GM18951 (cell line): ENCODE data around the gene RXRA.

ENCODE experiments used
- POLR2A ChIP-seq: IDR thresholded peaks from 4 replicates; pipeline ENCODE4 v1.6.1; 2011; ENCODE audit warnings: mild to moderate bottlenecking; ENCODE audit not compliant: insufficient read length, insufficient read depth; ENCODE audit errors: extremely low read depth
- in situ Hi-C: fragments of 300-500 bp; cut with MboI; formaldehyde crosslinking; loops from one replicate; pipeline ENCODE4 v1.12.0; 2022; ENCODE audit warnings: low sequenced_read_pairs, mixed read lengths, inconsistent platforms; ENCODE audit not compliant: unreplicated experiment

RXRA gene

DNA sequence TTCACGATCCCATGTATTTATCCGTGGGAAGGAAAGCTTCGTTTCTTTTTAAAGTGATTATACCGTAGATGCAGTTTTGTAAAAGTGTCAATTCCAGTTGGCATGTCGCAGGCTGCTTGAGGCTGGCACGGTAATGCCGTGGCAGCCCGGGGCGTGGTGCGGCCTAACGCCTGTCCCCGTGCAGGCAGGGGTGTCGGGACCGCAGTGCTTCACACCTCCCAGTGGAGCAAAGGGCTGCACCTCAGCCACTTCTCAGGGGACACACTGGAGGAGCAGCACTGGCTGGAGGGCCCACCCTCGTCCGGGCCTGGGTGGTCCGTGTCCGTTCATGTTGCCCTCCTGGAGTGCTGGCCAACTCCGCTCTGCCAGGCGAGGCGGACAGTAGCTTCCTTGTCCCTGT is 103.2 kb downstream of the RXRA start:
- in situ Hi-C loops: no loop called here
- no peak for TF ChIP-seq POLR2A

GRCh38 chr9:134431095-134431494 is 104.8 kb downstream of the RXRA start:
- in situ Hi-C loops: no loop called here
- no peak for TF ChIP-seq POLR2A

DNA sequence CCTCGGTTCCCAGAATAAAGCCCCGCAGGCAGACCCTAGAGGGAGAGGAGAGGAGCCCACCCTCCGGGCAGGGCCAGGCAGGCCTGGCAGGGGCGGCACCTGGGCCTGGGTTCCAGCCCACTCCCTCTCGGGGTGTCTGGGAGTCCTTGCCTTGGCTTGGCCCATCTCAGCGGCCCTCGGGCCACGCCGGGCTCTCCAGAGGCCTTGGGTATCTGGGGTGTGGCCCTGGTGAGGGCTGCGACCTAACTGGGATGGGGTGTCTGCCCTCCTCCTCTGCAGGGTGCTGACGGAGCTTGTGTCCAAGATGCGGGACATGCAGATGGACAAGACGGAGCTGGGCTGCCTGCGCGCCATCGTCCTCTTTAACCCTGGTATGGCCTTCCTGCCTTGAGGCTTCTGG is 105.4 kb downstream of the RXRA start:
- in situ Hi-C loops: no loop called here
- no peak for TF ChIP-seq POLR2A

DNA sequence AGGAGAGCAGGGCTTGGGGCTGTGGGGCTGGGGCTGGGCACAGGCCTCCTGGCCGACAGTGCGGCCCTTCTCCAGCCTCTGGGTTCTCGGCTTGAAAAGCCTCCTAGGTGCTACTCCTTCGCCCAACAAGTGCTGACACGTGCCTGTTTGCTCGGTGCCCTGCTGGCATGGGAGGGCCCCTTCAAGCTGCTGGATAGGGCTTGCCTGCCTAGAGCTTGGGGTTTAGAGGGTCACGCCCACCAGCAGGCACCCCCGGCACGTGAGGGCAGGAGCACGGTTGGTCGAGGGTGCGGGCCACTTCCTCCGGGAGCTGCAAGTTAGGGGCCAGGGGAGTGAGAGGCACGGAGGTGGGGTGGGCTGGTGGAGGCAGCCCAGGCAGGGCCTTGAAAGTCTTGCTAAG is 106.2 kb downstream of the RXRA start:
- TF ChIP-seq POLR2A: no peak
- in situ Hi-C loops: no loop called here

DNA sequence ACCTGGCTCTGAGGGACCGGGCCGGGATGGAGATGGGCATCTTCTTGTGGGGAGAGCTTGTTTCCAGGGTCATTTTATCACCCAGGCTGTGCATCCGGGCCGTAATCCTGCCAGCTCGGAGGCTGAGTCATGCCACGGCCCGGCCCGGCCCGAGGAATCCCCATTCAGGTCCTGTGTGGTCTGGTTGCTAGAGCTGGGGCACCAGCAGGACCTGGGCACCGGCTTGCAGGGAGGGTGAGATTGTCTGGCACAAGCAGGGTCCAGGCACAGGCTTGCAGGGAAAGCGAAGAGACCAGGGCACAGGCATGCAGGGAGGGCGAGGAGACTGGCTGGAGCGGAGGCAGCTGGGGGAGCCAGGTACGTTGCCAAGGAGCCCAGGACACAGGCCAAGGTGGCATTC is 106.8 kb downstream of the RXRA start:
- no peak for TF ChIP-seq POLR2A
- in situ Hi-C loops: no loop called here

DNA sequence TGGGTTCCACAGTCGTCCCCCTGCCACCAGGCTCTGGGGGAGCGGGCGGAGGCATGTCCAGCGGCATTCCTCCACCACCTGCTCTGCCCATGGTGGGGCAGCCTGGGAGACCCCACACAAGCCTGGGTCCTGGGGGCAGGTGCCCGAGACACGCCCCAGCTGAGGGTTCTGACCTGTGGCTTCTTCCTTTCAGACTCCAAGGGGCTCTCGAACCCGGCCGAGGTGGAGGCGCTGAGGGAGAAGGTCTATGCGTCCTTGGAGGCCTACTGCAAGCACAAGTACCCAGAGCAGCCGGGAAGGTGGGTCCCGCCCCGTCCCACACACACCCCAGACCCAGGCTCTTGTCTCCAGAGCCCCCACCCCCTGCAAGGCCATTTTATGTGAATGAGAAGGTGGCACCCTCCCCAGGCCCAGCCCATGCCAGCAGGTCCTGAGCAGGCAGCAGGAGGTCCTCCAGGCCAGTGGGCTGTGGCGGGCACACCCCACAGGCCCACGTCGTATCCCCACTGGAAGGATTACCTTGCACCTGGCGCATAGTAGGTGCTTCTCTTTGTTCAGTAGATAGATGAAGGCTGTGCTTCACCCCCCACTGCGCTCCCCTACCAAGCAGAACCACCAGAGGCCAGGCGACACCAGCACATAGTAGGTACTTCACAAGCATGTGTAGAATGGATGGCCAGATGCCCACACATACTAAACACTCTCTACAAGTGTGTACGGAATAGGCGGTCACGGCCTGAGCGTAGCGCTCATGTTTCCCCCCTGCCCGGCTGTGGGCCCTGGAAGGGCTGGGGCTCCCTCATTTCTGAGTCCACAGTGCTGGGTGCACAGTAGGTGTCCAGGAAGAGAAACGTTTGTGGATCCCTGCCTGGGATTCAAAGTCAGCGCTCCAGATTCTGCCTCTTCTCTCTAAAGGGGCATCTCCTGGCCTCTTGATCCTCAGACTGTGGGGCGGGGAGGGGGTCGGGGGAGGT is 107.9 kb downstream of the RXRA start:
- TF ChIP-seq POLR2A: no peak
- in situ Hi-C loops: no loop called here

DNA sequence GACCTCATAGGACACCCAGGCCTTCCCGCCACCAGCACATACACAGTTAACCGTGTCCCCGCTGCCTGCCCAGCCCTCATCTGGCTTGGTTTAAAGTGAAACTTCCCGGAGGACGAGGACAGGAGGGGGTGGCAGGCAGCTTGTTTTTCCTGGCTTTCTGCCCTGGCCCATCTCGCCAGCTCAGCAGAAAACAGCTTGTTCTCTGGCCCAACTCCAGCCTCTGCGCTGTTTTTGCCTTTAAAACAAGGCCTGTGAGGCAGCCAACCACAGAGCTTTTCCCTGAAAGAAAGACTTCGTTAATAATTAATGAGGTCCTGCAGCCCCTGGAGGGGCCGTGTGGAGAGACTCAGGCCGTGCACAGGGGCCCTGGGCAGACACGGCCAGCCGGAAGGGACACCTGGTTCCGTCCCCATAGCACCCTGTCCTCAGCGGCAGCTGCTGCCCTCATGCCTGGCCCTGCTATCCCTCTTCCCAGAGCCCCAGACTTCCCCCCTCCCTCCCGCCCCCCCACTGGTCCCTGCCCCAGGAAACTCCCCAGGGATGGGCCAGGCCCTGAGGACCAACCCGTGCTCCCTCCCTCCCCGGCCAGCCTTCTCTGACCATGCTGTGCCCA is 108.7 kb downstream of the RXRA start:
- TF ChIP-seq POLR2A: no peak
- in situ Hi-C loops: no loop called here

- TF ChIP-seq POLR2A: no peak
- in situ Hi-C loops: no loop called here
Measured at GRCh38 chr9:134435550-134436378, 109.5 kb downstream of the RXRA start.

DNA sequence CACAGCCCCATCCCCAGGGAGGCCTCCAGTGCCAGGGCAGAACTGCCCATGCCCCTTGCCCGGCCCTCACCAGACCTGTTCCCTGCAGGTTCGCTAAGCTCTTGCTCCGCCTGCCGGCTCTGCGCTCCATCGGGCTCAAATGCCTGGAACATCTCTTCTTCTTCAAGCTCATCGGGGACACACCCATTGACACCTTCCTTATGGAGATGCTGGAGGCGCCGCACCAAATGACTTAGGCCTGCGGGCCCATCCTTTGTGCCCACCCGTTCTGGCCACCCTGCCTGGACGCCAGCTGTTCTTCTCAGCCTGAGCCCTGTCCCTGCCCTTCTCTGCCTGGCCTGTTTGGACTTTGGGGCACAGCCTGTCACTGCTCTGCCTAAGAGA is 110.1 kb downstream of the RXRA start:
- no peak for TF ChIP-seq POLR2A
- in situ Hi-C loops: no loop called here

GRCh38 chr9:134436911-134437310 is 110.7 kb downstream of the RXRA start:
- in situ Hi-C loops: no loop called here
- no peak for TF ChIP-seq POLR2A

- no peak for TF ChIP-seq POLR2A
- in situ Hi-C loops: no loop called here
Measured at GRCh38 chr9:134437403-134438194, 111.3 kb downstream of the RXRA start.

- in situ Hi-C loops: no loop called here
Measured at GRCh38 chr9:134438195-134438788, 112.0 kb downstream of the RXRA start.

More at GRCh38 chr9:134438195-134438788, 112.0 kb downstream of the RXRA start:
- TF ChIP-seq POLR2A: no peak
